ENCODE measurements around the gene C3orf49.

C3orf49 gene

GRCh38 chr3:63878394-63879060 lies 59.4 kb downstream of the C3orf49 start:
- no peak for FAIRE-seq
- DNase-seq (ENCODE audit: low spot score) = no peak

- no peak for FAIRE-seq
- no peak for DNase-seq (ENCODE audit: low spot score)
These were observed 61.6 kb downstream of the C3orf49 start for GRCh38 chr3:63880653-63881052.

- no peak for DNase-seq (ENCODE audit: low spot score)
- no peak for FAIRE-seq
These were observed 67.8 kb downstream of the C3orf49 start for GRCh38 chr3:63886858-63887257.

GRCh38 chr3:63891518-63891917 lies 72.4 kb downstream of the C3orf49 start:
- DNase-seq (ENCODE audit: low spot score) (no peak), FAIRE-seq (no peak)

- no peak for DNase-seq (ENCODE audit: low spot score)
- no peak for FAIRE-seq
These were observed 73.8 kb downstream of the C3orf49 start for GRCh38 chr3:63892773-63893352.

- no peak for DNase-seq (ENCODE audit: low spot score)
These were observed 76.5 kb downstream of the C3orf49 start for GRCh38 chr3:63895422-63896189.

GRCh38 chr3:63896332-63897030 lies 77.4 kb downstream of the C3orf49 start:
- FAIRE-seq = no peak
- no peak for DNase-seq (ENCODE audit: low spot score)

More at GRCh38 chr3:63895422-63896189, 76.5 kb downstream of the C3orf49 start:
- no peak for FAIRE-seq
